GM23338 (cell line): ENCODE measurements around the gene GPRC5C. TPM values are rescaled to one million over a fixed set of nuclear protein-coding genes. Genes with fewer than 3 reads are reported as not detected.
A peak's percentile ranks its signal among the peaks of the same experiment; 100 is the strongest.

Experiments
- ATAC-seq: fragments of 200-7000 bp; cut with Tn5 transposase; 3 replicates; pipeline ENCODE4 v1.9.1; 2020
- DNase-seq: peaks from one replicate; pipeline ENCODE4 v3.0.0-alpha.2; 2015; ENCODE audit warnings: low spot score
- H2AFZ ChIP-seq: fragments of 200-600 bp; sonication (generic); 2 replicates; pipeline ENCODE4 v1.8.0; 2016; ENCODE audit warnings: antibody characterized with exemption, mild to moderate bottlenecking, moderate library complexity
- H3F3A ChIP-seq: fragments of 200-600 bp; sonication (generic); replicated peaks from 2 replicates; pipeline ENCODE4 v1.8.0; 2017; ENCODE audit warnings: antibody characterized with exemption, mixed run types, low read depth
- H3K27ac ChIP-seq: fragments of 200-600 bp; sonication (generic); 2 replicates; pipeline ENCODE4 v1.6.1; 2016; ENCODE audit warnings: low read depth
- H3K27me3 ChIP-seq: fragments of 200-600 bp; sonication (generic); 2 replicates; pipeline ENCODE4 v1.8.0; 2016; ENCODE audit warnings: mild to moderate bottlenecking, mixed run types, moderate library complexity; ENCODE audit not compliant: insufficient read depth
- H3K36me3 ChIP-seq: fragments of 200-600 bp; sonication (generic); 2 replicates; pipeline ENCODE4 v1.8.0; 2016; ENCODE audit warnings: mild to moderate bottlenecking; ENCODE audit not compliant: insufficient read depth
- H3K4me1 ChIP-seq: fragments of 200-600 bp; sonication (generic); 2 replicates; pipeline ENCODE4 v1.8.0; 2016; ENCODE audit warnings: mild to moderate bottlenecking, moderate library complexity; ENCODE audit not compliant: insufficient read depth
- H3K4me2 ChIP-seq: fragments of 200-600 bp; sonication (generic); 2 replicates; pipeline ENCODE4 v1.7.1; 2017; ENCODE audit warnings: mixed run types
- H3K4me3 ChIP-seq: fragments of 200-600 bp; sonication (generic); 2 replicates; pipeline ENCODE4 v1.6.1; 2016; ENCODE audit warnings: mixed run types
- H3K79me2 ChIP-seq: fragments of 200-600 bp; sonication (generic); replicated peaks from 2 replicates; pipeline ENCODE4 v1.8.0; 2017; ENCODE audit warnings: mild to moderate bottlenecking; ENCODE audit not compliant: insufficient read depth
- H3K9me2 ChIP-seq: fragments of 200-600 bp; sonication (generic); 2 replicates; pipeline ENCODE4 v1.8.0; 2017; ENCODE audit not compliant: insufficient read depth
- H4K20me1 ChIP-seq: fragments of 200-600 bp; sonication (generic); replicated peaks from 2 replicates; pipeline ENCODE4 v1.8.0; 2017; ENCODE audit warnings: mild to moderate bottlenecking; ENCODE audit not compliant: insufficient read depth
- H3K27ac Mint-ChIP-seq: 2 replicates; pipeline ENCODE4 v1.8.0; 2020; ENCODE audit warnings: inconsistent platforms, mild to moderate bottlenecking, moderate library complexity, mixed read lengths
- H3K27me3 Mint-ChIP-seq: 3 replicates; pipeline ENCODE4 v1.8.0; 2022; ENCODE audit warnings: low read depth, mild to moderate bottlenecking, moderate library complexity, mixed read lengths, inconsistent platforms; ENCODE audit not compliant: insufficient read depth, poor library complexity
- H3K36me3 Mint-ChIP-seq: 3 replicates; pipeline ENCODE4 v1.8.0; 2021; ENCODE audit warnings: low read depth, mild to moderate bottlenecking, inconsistent platforms, moderate library complexity, mixed read lengths
- H3K4me1 Mint-ChIP-seq: 3 replicates; pipeline ENCODE4 v1.8.0; 2020; ENCODE audit warnings: mild to moderate bottlenecking, inconsistent platforms, mixed read lengths
- H3K4me3 Mint-ChIP-seq: 3 replicates; pipeline ENCODE4 v1.8.0; 2021; ENCODE audit warnings: moderate library complexity, mild to moderate bottlenecking, inconsistent platforms, mixed read lengths
- H3K9me3 Mint-ChIP-seq: 3 replicates; pipeline ENCODE4 v1.8.0; 2020; ENCODE audit warnings: moderate library complexity, mild to moderate bottlenecking, inconsistent platforms, mixed read lengths
- JUNB ChIP-seq: IDR thresholded peaks from one replicate; pipeline ENCODE4 v1.6.1; 2016; ENCODE audit warnings: antibody characterized with exemption; ENCODE audit not compliant: unreplicated experiment
- POLR2AphosphoS5 ChIP-seq: IDR thresholded peaks from 2 replicates; pipeline ENCODE4 v1.6.1; 2016; ENCODE audit warnings: antibody characterized with exemption, low read depth
- STAT1 ChIP-seq: IDR thresholded peaks from one replicate; pipeline ENCODE4 v1.6.1; 2016; ENCODE audit warnings: antibody characterized with exemption; ENCODE audit not compliant: unreplicated experiment
- polyA plus RNA-seq: library from polyadenylated mRNA; unstranded; fragments of >200 nt; fragmentation: Nextera tagmentation; extraction: Ambion mirVana; gene quantifications from 2 replicates; pipeline ENCODE4 v1.2.1, GENCODE V29; 2016
- total RNA-seq: library from RNA; depleted of rRNA; stranded (reverse); fragments of >200 nt; shearing (Covaris generic); gene quantifications from 2 replicates; pipeline ENCODE4 v1.2.3, GENCODE V29; 2014
- TF ChIP-seq, protein P1 (sequence below), 2 experiments: fragments of 200-600 bp in 1 of 2; sonication (generic) in 1 of 2; conservative IDR thresholded peaks; 2 replicates each; pipeline versions ENCODE4 v1.5.1 to v1.6.1; 2016 to 2017; ENCODE audit warnings: antibody characterized with exemption in 2 of 2, low read depth in 2 of 2, mild to moderate bottlenecking in 2 of 2, moderate library complexity in 1 of 2
- TF ChIP-seq, protein P2 (sequence below): IDR thresholded peaks from 2 replicates; pipeline ENCODE4 v1.6.1; 2016; ENCODE audit warnings: antibody characterized with exemption
- TF ChIP-seq, protein P3 (sequence below): IDR thresholded peaks from one replicate; pipeline ENCODE4 v1.6.1; 2018; ENCODE audit warnings: antibody characterized with exemption; ENCODE audit not compliant: unreplicated experiment

The GPRC5C gene
- total and polyA plus RNA-seq, 2 experiments from 2014 or later, result 9.0 to 22.4 TPM

DNA sequence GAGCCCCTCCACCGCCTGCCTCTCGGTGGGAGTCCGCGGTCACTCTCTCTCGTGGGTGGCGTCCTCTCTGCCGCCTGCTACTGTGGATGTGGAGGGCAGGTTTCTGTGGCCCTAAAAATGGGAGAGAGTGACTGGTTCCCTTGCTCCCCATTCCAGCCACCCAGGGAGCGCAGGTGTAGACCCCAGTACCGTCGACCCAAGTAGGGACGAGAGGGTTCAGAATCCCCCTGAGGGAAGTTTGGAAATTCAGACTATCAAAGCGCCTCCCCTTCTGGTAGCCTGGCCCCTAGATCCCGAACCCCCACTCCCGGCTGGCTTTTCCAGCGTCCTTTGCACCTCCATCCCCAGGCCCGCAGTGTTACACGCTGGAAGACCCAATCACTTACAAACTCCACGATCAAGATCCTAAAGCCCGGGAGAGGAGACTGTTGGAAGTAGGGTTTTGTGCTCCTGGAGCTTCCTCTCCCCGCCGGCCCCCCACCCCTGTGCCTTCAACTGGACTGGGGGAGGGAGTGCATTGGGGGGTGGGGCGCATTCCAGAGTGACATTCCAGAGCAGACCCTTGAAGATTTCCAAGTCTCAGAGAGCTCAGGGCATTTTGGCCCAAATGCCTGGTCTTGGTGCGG lies 991 bp downstream of the GPRC5C start:
- Histone ChIP-seq H3K36me3 (no peaks in the 10 kb centered on the region), H3K27ac (no peak overlapping the region), H2AFZ (peak overlapping the region; percentile 43; the same call in 1 of the 2 replicates), H3K4me2 (peak overlapping the region; percentile 95), H3K27me3 (peaks cover 44% of the 10 kb centered on the region), H3K4me1 (peaks cover 20% of the 10 kb centered on the region), H3K79me2 (no peaks in the 10 kb centered on the region; the same call in none of the 2 replicates), H3K4me3 (peak overlapping the region; percentile 87), H3F3A (0 out of 2 replicates have a peak, but pooled peaks cover 9% of the 10 kb centered on the region), H3K9me2 (no peaks in the 10 kb centered on the region), H4K20me1 (no peaks in the 10 kb centered on the region; the same call in 1 of the 2 replicates)
- Mint-ChIP-seq H3K4me1 (peaks cover 33% of the 10 kb centered on the region), H3K27ac (no peak overlapping the region), H3K36me3 (no peaks in the 10 kb centered on the region), H3K4me3 (peak overlapping the region; percentile 79), H3K9me3 (no peaks in the 10 kb centered on the region; the same call in 2 of the 3 replicates), H3K27me3 (peaks cover 37% of the 10 kb centered on the region)
- DNase-seq (peak; percentile 73), ATAC-seq (peak; percentile 4)
- TF ChIP-seq, protein P1, sequence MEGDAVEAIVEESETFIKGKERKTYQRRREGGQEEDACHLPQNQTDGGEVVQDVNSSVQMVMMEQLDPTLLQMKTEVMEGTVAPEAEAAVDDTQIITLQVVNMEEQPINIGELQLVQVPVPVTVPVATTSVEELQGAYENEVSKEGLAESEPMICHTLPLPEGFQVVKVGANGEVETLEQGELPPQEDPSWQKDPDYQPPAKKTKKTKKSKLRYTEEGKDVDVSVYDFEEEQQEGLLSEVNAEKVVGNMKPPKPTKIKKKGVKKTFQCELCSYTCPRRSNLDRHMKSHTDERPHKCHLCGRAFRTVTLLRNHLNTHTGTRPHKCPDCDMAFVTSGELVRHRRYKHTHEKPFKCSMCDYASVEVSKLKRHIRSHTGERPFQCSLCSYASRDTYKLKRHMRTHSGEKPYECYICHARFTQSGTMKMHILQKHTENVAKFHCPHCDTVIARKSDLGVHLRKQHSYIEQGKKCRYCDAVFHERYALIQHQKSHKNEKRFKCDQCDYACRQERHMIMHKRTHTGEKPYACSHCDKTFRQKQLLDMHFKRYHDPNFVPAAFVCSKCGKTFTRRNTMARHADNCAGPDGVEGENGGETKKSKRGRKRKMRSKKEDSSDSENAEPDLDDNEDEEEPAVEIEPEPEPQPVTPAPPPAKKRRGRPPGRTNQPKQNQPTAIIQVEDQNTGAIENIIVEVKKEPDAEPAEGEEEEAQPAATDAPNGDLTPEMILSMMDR (conservative IDR thresholded peaks at IDR 0.05; ENCODE audit: low read depth in 2 of 2), result no peak
- no peak for TF ChIP-seq JUNB
- peak; percentile 12; the same call in 1 of the 2 replicates for TF ChIP-seq POLR2AphosphoS5
- no peak for TF ChIP-seq STAT1
- TF ChIP-seq, protein P2, sequence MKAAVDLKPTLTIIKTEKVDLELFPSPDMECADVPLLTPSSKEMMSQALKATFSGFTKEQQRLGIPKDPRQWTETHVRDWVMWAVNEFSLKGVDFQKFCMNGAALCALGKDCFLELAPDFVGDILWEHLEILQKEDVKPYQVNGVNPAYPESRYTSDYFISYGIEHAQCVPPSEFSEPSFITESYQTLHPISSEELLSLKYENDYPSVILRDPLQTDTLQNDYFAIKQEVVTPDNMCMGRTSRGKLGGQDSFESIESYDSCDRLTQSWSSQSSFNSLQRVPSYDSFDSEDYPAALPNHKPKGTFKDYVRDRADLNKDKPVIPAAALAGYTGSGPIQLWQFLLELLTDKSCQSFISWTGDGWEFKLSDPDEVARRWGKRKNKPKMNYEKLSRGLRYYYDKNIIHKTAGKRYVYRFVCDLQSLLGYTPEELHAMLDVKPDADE, result no peak
- TF ChIP-seq, protein P3, sequence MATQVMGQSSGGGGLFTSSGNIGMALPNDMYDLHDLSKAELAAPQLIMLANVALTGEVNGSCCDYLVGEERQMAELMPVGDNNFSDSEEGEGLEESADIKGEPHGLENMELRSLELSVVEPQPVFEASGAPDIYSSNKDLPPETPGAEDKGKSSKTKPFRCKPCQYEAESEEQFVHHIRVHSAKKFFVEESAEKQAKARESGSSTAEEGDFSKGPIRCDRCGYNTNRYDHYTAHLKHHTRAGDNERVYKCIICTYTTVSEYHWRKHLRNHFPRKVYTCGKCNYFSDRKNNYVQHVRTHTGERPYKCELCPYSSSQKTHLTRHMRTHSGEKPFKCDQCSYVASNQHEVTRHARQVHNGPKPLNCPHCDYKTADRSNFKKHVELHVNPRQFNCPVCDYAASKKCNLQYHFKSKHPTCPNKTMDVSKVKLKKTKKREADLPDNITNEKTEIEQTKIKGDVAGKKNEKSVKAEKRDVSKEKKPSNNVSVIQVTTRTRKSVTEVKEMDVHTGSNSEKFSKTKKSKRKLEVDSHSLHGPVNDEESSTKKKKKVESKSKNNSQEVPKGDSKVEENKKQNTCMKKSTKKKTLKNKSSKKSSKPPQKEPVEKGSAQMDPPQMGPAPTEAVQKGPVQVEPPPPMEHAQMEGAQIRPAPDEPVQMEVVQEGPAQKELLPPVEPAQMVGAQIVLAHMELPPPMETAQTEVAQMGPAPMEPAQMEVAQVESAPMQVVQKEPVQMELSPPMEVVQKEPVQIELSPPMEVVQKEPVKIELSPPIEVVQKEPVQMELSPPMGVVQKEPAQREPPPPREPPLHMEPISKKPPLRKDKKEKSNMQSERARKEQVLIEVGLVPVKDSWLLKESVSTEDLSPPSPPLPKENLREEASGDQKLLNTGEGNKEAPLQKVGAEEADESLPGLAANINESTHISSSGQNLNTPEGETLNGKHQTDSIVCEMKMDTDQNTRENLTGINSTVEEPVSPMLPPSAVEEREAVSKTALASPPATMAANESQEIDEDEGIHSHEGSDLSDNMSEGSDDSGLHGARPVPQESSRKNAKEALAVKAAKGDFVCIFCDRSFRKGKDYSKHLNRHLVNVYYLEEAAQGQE, result no peak
